Dendritic cell treated with granulocyte-macrophage colony-stimulating factor and Interleukin-4, amounts not matched to agents 40 ng/mL and 50 ng/mL, for 4 days (primary cell): Measurements from ENCODE around the gene ATG14.
"Not testable (repeated sequence)": the region's sequence is repeated elsewhere in the genome, so short reads cannot be mapped to it uniquely, and the experiment has no call there.

Source experiments
- H3K27ac Mint-ChIP-seq: one replicate; pipeline ENCODE4 v1.8.0; 2022; ENCODE audit warnings: mild to moderate bottlenecking, mixed read lengths
- H3K27me3 Mint-ChIP-seq: one replicate; pipeline ENCODE4 v1.8.0; 2022; ENCODE audit warnings: mild to moderate bottlenecking, mixed read lengths
- H3K36me3 Mint-ChIP-seq: one replicate; pipeline ENCODE4 v1.8.0; 2022; ENCODE audit warnings: low read depth, mixed read lengths
- H3K4me1 Mint-ChIP-seq: one replicate; pipeline ENCODE4 v1.8.0; 2022; ENCODE audit warnings: low read depth, mixed read lengths
- H3K4me3 Mint-ChIP-seq: one replicate; pipeline ENCODE4 v1.8.0; 2022; ENCODE audit warnings: mild to moderate bottlenecking, moderate library complexity, mixed read lengths
- H3K9me3 Mint-ChIP-seq: one replicate; pipeline ENCODE4 v1.8.0; 2022; ENCODE audit warnings: mixed read lengths
- intact Hi-C: fragments of 100-400 bp; cut with micrococcal nuclease; formaldehyde crosslinking; loops from one replicate; pipeline ENCODE4 v1.15.0; 2022

The ATG14 gene, protein sequence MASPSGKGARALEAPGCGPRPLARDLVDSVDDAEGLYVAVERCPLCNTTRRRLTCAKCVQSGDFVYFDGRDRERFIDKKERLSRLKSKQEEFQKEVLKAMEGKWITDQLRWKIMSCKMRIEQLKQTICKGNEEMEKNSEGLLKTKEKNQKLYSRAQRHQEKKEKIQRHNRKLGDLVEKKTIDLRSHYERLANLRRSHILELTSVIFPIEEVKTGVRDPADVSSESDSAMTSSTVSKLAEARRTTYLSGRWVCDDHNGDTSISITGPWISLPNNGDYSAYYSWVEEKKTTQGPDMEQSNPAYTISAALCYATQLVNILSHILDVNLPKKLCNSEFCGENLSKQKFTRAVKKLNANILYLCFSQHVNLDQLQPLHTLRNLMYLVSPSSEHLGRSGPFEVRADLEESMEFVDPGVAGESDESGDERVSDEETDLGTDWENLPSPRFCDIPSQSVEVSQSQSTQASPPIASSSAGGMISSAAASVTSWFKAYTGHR

DNA sequence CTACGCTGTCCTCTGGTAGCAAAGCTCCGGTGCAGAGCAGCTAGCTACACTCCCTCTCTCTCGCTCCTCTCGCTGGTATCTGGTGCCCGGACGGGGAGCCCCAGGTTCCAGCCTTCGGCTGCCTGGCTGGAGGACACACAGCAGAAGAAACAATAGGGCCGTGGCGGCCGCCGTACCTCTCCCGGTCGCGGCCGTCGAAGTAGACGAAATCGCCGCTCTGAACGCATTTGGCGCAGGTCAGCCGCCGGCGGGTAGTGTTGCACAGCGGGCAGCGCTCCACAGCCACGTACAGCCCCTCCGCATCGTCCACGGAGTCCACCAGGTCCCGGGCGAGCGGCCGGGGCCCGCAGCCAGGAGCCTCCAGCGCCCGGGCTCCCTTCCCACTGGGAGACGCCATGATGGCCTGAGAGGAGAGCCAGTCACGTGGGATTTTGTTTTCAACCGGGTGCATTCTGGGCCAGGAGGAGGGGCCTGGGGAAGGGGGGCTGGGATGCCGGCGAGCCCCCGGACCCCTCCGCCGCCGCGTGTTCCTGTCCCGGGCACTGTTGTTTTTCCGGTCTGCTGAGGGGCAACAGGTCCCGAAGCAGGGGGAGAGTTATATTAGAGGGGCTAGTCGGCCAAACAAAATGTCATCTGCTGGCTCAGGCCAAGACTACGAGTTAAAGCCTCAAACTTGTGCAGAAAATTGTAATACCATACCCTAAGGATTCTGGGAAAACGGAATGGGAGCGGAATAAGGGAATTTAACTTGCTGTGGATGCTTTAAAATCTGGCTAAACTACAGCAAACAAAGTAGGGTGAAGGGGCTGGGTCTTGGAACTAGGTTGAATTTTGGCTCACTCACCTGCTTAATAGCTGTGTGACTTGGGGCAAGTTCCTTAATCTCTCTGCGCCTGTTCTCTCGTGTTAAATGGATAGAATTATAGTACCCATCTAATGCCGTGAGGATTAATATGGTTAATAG, at the start of gene ATG14:
Gene ATG14 (minus strand): TSS at position 405 of the 964 bp plus-strand sequence. CDS start 8 bp downstream, at position 397.
- H3K4me1 Mint-ChIP-seq, result peaks cover 42% of the 10 kb centered on the region
- H3K4me3 Mint-ChIP-seq, result peak within 1 kb of the TSS; percentile 95
- intact Hi-C loops, result no loop called here
- H3K27me3 Mint-ChIP-seq, result peaks cover 9% of the 10 kb centered on the region
- H3K27ac Mint-ChIP-seq, result peak within 1 kb of the TSS; percentile 90
- H3K36me3 Mint-ChIP-seq, result peaks cover 27% of the 10 kb centered on the region
- H3K9me3 Mint-ChIP-seq, result no peaks in the 10 kb centered on the region

GRCh38 chr14:55458800-55459515, 47.3 kb upstream of the ATG14 start:
- peak overlapping the region; percentile 84 for H3K27ac Mint-ChIP-seq

DNA sequence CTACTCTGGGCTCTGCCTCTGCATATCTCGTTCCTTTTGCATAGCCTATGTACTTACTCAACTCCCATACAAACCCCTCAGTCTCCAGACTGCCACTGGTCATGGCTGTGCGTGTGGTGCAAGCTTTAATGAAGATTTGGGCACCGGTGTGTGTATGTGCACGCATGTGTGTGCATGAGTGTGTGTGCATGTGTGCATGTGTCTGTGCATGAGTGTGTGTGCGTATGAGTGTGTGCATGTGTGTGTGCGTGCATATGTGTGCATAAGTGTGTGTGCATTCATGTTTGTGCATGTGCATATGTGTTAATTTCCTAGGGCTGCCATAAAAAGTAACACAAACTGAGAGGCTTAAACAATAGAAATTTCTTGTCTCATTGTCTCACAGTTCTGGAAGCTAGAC, 45.9 kb upstream of the ATG14 start:
- no peaks in the 10 kb centered on the region for H3K9me3 Mint-ChIP-seq
- H3K27ac Mint-ChIP-seq, result peak overlapping the region; percentile 84
- peaks cover 3% of the 10 kb centered on the region for H3K27me3 Mint-ChIP-seq
- H3K36me3 Mint-ChIP-seq, result no peaks in the 10 kb centered on the region
- peaks cover 47% of the 10 kb centered on the region for H3K4me1 Mint-ChIP-seq
- H3K4me3 Mint-ChIP-seq, result no peak overlapping the region
- intact Hi-C loops, result no loop called here

More at GRCh38 chr14:55458800-55459515, 47.3 kb upstream of the ATG14 start:
- Mint-ChIP-seq H3K9me3 (no peaks in the 10 kb centered on the region), H3K27me3 (peaks cover 3% of the 10 kb centered on the region), H3K4me1 (peaks cover 44% of the 10 kb centered on the region), H3K4me3 (peak overlapping the region; percentile 20), H3K36me3 (no peaks in the 10 kb centered on the region)
- intact Hi-C loops, result no loop called here

DNA sequence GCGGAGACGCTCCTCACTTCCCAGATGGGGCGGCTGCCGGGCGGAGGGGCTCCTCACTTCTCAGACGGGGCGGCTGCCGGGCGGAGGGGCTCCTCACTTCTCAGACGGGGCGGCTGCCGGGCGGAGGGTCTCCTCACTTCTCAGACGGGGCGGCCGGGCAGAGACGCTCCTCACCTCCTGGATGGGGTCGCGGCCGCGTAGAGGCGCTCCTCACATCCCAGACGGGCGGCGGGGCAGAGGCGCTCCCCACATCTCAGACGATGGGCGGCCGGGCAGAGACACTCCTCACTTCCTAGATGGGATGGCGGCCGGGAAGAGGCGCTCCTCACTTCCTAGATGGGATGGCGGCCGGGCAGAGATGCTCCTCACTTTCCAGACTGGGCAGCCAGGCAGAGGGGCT, 44.8 kb upstream of the ATG14 start:
- H3K9me3 Mint-ChIP-seq, intact Hi-C loops: not testable (repeated sequence)

DNA sequence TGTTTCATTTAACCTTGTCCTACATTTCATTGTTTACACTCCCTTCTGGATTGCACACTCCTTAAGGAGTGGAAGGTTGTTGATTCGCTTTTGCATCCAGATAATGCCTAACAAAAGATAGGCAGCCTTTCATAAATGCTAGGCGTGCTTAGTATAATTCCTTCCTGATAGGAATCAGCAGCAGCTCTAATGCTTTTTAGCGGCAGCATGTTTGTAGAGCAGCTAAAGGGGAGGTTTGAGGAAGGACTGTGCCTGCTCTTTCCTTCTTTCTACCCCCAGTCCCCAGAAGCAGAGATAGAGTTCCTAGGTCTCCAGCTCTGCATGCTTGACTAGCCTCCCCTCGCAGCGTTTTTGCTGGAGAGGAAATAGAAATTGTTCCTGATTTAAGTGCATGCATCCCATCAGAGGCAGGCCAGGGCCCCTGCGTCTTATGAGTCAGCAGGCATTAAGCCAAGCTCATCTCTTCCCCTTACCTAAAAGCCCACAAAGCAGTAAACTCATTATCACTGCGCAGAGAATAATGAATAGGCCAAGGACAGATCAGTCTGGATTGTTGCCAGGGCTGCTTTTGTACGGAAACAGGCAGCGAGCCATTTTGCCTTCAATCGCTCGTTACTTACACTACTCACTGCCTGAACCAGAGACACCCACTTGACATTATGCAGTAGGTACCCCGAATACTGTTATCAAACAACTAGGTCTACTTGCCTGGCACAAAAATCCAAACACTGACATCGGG, 42.8 kb upstream of the ATG14 start:
- intact Hi-C loops, result no loop called here
- Mint-ChIP-seq H3K36me3 (no peaks in the 10 kb centered on the region), H3K4me1 (peaks cover 75% of the 10 kb centered on the region)

More for the DNA sequence above, 44.8 kb upstream of the ATG14 start:
- H3K4me1 Mint-ChIP-seq, result peaks cover 55% of the 10 kb centered on the region
- H3K4me3 Mint-ChIP-seq, H3K27me3 Mint-ChIP-seq, H3K27ac Mint-ChIP-seq, H3K36me3 Mint-ChIP-seq: not testable (repeated sequence)

DNA sequence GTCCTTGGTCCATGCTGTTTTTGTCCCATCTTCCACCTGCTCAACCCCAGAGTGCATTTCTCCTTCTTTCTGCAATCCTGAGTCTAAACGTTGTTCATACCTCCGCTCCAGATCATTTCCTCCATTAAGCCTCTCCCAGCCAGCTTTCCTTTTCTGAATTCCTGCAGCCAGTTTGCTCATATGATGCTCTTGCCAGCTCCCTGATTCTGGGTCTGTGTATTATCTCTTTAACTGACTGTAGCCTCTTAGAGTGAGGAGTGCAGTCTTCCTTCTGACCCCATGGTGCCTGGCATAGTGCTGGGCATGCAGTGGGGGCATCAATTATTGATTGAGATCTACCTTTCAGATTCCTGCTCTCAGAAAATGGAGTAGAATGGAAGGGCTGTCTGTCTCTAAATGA, 40.3 kb upstream of the ATG14 start:
- no peak overlapping the region for H3K27ac Mint-ChIP-seq

More for the DNA sequence above, 42.8 kb upstream of the ATG14 start:
- Mint-ChIP-seq H3K4me3 (no peak overlapping the region), H3K9me3 (no peaks in the 10 kb centered on the region), H3K27me3 (peaks cover 3% of the 10 kb centered on the region), H3K27ac (peak overlapping the region; percentile 85)

GRCh38 chr14:55451398-55451797, 39.8 kb upstream of the ATG14 start:
- Mint-ChIP-seq H3K36me3 (no peaks in the 10 kb centered on the region), H3K9me3 (no peaks in the 10 kb centered on the region), H3K4me1 (peaks cover 74% of the 10 kb centered on the region), H3K27ac (no peak overlapping the region), H3K27me3 (no peaks in the 10 kb centered on the region), H3K4me3 (no peak overlapping the region)
- intact Hi-C loops, result no loop called here

More for the DNA sequence above, 40.3 kb upstream of the ATG14 start:
- no peaks in the 10 kb centered on the region for H3K36me3 Mint-ChIP-seq
- intact Hi-C loops, result no loop called here
- no peaks in the 10 kb centered on the region for H3K9me3 Mint-ChIP-seq
- peaks cover 68% of the 10 kb centered on the region for H3K4me1 Mint-ChIP-seq
- H3K27me3 Mint-ChIP-seq, result no peaks in the 10 kb centered on the region
- H3K4me3 Mint-ChIP-seq, result no peak overlapping the region

GRCh38 chr14:55450987-55451386, 39.4 kb upstream of the ATG14 start:
- Mint-ChIP-seq H3K27ac (peak overlapping the region; percentile 34), H3K36me3 (no peaks in the 10 kb centered on the region), H3K27me3 (no peaks in the 10 kb centered on the region), H3K9me3 (no peaks in the 10 kb centered on the region), H3K4me3 (no peak overlapping the region), H3K4me1 (peaks cover 78% of the 10 kb centered on the region)
- intact Hi-C loops, result no loop called here

GRCh38 chr14:55450539-55450938, 38.9 kb upstream of the ATG14 start:
- H3K4me3 Mint-ChIP-seq, result no peak overlapping the region
- H3K4me1 Mint-ChIP-seq, result peaks cover 78% of the 10 kb centered on the region
- no peaks in the 10 kb centered on the region for H3K36me3 Mint-ChIP-seq
- H3K9me3 Mint-ChIP-seq, result no peaks in the 10 kb centered on the region
- intact Hi-C loops, result no loop called here
- peak overlapping the region; percentile 34 for H3K27ac Mint-ChIP-seq
- H3K27me3 Mint-ChIP-seq, result no peaks in the 10 kb centered on the region

DNA sequence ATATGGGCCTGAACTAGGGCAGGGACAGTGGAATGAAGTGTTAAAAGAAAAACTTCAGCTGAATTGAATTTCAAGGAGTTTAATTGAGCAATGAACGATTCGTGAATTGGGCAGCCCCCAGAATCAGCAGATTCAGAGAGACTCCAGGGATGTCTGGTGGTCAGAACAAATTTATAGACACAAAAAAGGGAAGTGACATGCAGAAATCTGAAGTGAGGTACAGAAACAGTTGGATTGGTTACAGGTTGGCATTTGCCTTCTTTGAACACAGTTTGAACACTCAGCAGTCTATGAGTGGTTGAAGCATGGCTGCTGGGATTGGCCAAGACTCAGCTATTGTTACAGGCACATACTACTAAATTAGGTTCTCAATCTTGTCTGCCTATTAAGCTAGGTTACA, 38.5 kb upstream of the ATG14 start:
- intact Hi-C loops, result no loop called here
- Mint-ChIP-seq H3K9me3 (no peaks in the 10 kb centered on the region), H3K4me3 (no peak overlapping the region), H3K27me3 (no peaks in the 10 kb centered on the region), H3K36me3 (no peaks in the 10 kb centered on the region), H3K4me1 (peaks cover 75% of the 10 kb centered on the region), H3K27ac (peak overlapping the region; percentile 20)

- Mint-ChIP-seq H3K27me3 (no peaks in the 10 kb centered on the region), H3K4me1 (peaks cover 65% of the 10 kb centered on the region), H3K4me3 (no peak overlapping the region), H3K36me3 (no peaks in the 10 kb centered on the region), H3K27ac (no peak overlapping the region), H3K9me3 (no peaks in the 10 kb centered on the region)
- intact Hi-C loops, result no loop called here
Observed at GRCh38 chr14:55449116-55449515, 37.5 kb upstream of the ATG14 start.

GRCh38 chr14:55448141-55448614, 36.5 kb upstream of the ATG14 start:
- no peaks in the 10 kb centered on the region for H3K9me3 Mint-ChIP-seq
- intact Hi-C loops, result no loop called here
- H3K4me3 Mint-ChIP-seq, result no peak overlapping the region
- H3K27me3 Mint-ChIP-seq, result no peaks in the 10 kb centered on the region
- H3K27ac Mint-ChIP-seq, result peak overlapping the region; percentile 22
- peaks cover 55% of the 10 kb centered on the region for H3K4me1 Mint-ChIP-seq
- H3K36me3 Mint-ChIP-seq, result no peaks in the 10 kb centered on the region

DNA sequence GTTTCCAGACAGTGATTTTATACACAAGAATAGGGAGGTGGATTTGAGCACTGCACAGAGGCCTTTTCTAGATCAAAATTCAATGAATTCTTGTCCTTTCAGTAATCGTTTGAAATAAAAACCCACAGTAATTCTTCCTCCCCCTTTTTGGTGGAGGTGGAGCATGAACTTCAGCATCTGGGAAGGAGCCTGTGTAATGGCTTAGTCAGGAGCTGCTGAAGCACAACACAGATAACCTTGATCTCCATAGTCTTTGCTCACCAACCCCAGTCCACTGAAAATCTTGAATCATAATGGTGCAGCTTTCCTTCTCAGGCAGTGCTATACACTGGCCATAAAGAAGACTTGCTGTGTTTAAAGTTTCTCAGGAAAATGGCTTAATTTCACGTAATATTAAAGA, 35.2 kb upstream of the ATG14 start:
- no peak overlapping the region for H3K4me3 Mint-ChIP-seq
- no peak overlapping the region for H3K27ac Mint-ChIP-seq
- intact Hi-C loops, result loop anchor here (1.0 kb wide), 1 partner anchor 132 kb away; no protein-coding TSS in a partner anchor
- H3K36me3 Mint-ChIP-seq, result no peaks in the 10 kb centered on the region
- peaks cover 49% of the 10 kb centered on the region for H3K4me1 Mint-ChIP-seq
- peaks cover 1% of the 10 kb centered on the region for H3K27me3 Mint-ChIP-seq
- H3K9me3 Mint-ChIP-seq, result no peaks in the 10 kb centered on the region
